Keratinocyte (primary cell): ENCODE measurements around the gene GALNT7. TPM values are rescaled to one million over a fixed set of nuclear protein-coding genes. Genes with fewer than 3 reads are reported as not detected.

Source experiments
- DNase-seq: peaks from one replicate; pipeline ENCODE4 v3.0.0-alpha.2; 2011; ENCODE audit warnings: low read depth, missing footprints, low spot score
- FAIRE-seq: peaks from 2 replicates; lab custom pipeline; 2011; peaks lifted over from hg19 to GRCh38; lab: Jason Lieb, UNC
- H2AFZ ChIP-seq: 2 replicates; pipeline ENCODE4 v1.6.0; 2012; ENCODE audit warnings: low read length, control low read depth, inconsistent platforms; ENCODE audit not compliant: control insufficient read depth
- H3K27ac ChIP-seq: 2 replicates; pipeline ENCODE4 v1.5.1; 2011; ENCODE audit warnings: low read length; ENCODE audit not compliant: control insufficient read depth, insufficient read depth
- H3K27me3 ChIP-seq: 3 replicates; pipeline ENCODE4 v1.6.0; 2011; ENCODE audit warnings: low read length; ENCODE audit not compliant: control insufficient read depth, insufficient read depth; ENCODE audit errors: extremely low read depth
- H3K36me3 ChIP-seq, 2 experiments: 2 replicates in 1 of 2; 3 replicates in 1 of 2; pipeline ENCODE4 v1.5.1; 2011; ENCODE audit warnings: low read length in 2 of 2, mild to moderate bottlenecking in 1 of 2; ENCODE audit not compliant: control insufficient read depth in 2 of 2, insufficient read depth in 2 of 2; ENCODE audit errors: extremely low read depth in 1 of 2
- H3K4me1 ChIP-seq: 3 replicates; pipeline ENCODE4 v1.5.1; 2011; ENCODE audit warnings: low read length; ENCODE audit not compliant: control insufficient read depth, insufficient read depth; ENCODE audit errors: extremely low read depth
- H3K4me2 ChIP-seq: 3 replicates; pipeline ENCODE4 v1.6.0; 2011; ENCODE audit warnings: low read depth, low read length; ENCODE audit not compliant: control insufficient read depth, insufficient read depth; ENCODE audit errors: extremely low read depth
- H3K4me3 ChIP-seq, 3 experiments: fragments of 200-600 bp in 1 of 3; sonication (generic) in 1 of 3; 2 replicates in 2 of 3; 3 replicates in 1 of 3; pipeline ENCODE4 v1.5.1; 2011 to 2016; ENCODE audit warnings: low read length in 3 of 3, mild to moderate bottlenecking in 3 of 3, control low read depth in 2 of 3, inconsistent platforms in 1 of 3, low read depth in 1 of 3, mixed read lengths in 1 of 3, mixed run types in 1 of 3, moderate library complexity in 1 of 3; ENCODE audit not compliant: control insufficient read depth in 2 of 3, insufficient read depth in 2 of 3; ENCODE audit errors: extremely low read depth in 1 of 3
- H3K79me2 ChIP-seq: 2 replicates; pipeline ENCODE4 v1.6.0; 2012; ENCODE audit warnings: low read length; ENCODE audit not compliant: control insufficient read depth, insufficient read depth
- H3K9ac ChIP-seq: 3 replicates; pipeline ENCODE4 v1.6.0; 2011; ENCODE audit warnings: low read length; ENCODE audit not compliant: control insufficient read depth, insufficient read depth; ENCODE audit errors: extremely low read depth
- H3K9me1 ChIP-seq: 3 replicates; pipeline ENCODE4 v1.6.0; 2011; ENCODE audit warnings: low read length; ENCODE audit not compliant: control insufficient read depth, insufficient read depth; ENCODE audit errors: extremely low read depth
- H3K9me3 ChIP-seq: 2 replicates; pipeline ENCODE4 v1.5.1; 2012; ENCODE audit warnings: low read depth, low read length; ENCODE audit not compliant: control insufficient read depth
- H4K20me1 ChIP-seq: 3 replicates; pipeline ENCODE4 v1.6.0; 2011; ENCODE audit warnings: low read length; ENCODE audit not compliant: control insufficient read depth, insufficient read depth; ENCODE audit errors: extremely low read depth
- EZH2 ChIP-seq: IDR thresholded peaks from one replicate; pipeline ENCODE4 v1.6.1; 2012; ENCODE audit warnings: inconsistent platforms, mild to moderate bottlenecking, low read length, moderate library complexity
- dilution Hi-C: fragments of 300-500 bp; cut with MboI; formaldehyde crosslinking; loops from one replicate; pipeline ENCODE4 v1.7.0; 2020; ENCODE audit warnings: low sequenced_read_pairs; ENCODE audit not compliant: extremely low pct_ligation_motif_present
- polyA plus RNA-seq, 5 experiments: library from polyadenylated mRNA; depleted of rRNA in 3 of 5; stranded (reverse) in 3 of 5; stranded (forward) in 1 of 5; unstranded in 1 of 5; fragments of >200 nt; gene quantifications; 1 replicate in 1 of 5; 2 replicates in 3 of 5; 3 replicates in 1 of 5; pipeline versions ENCODE4 v1.2.1 to v1.2.3, GENCODE V29; 2011 to 2012; ENCODE audit warnings: missing spikeins in 2 of 5, low read depth in 1 of 5, low replicate concordance in 1 of 5
- TF ChIP-seq, protein P1 (sequence below), 3 experiments: IDR thresholded peaks in 1 of 3; conservative IDR thresholded peaks in 1 of 3; optimal IDR thresholded peaks in 1 of 3; 2 replicates in 2 of 3; 3 replicates in 1 of 3; pipeline versions ENCODE3 to v1.5.1; 2011; ENCODE audit warnings: low read length in 3 of 3, mild to moderate bottlenecking in 3 of 3, moderate library complexity in 2 of 3, control low read depth in 1 of 3, inconsistent platforms in 1 of 3; ENCODE audit not compliant: insufficient read depth in 2 of 3; ENCODE audit errors: extremely low read depth in 1 of 3

The GALNT7 gene
- polyA plus RNA-seq, 1 donor (not counting 4 experiments of a cell fraction or from before 2014, with no cell fraction given) = 28.8 TPM

- Histone ChIP-seq H2AFZ (no peak overlapping the region), H3K4me3 (no peak overlapping the region), H3K9me1 (no peaks in the 10 kb centered on the region), H3K79me2 (no peaks in the 10 kb centered on the region), H4K20me1 (no peaks in the 10 kb centered on the region), H3K9me3 (peaks cover 5% of the 10 kb centered on the region), H3K36me3 (no peaks in the 10 kb centered on the region), H3K27ac (no peak overlapping the region), H3K27me3 (no peaks in the 10 kb centered on the region), H3K4me1 (no peaks in the 10 kb centered on the region), H3K9ac (no peak overlapping the region), H3K4me2 (no peak overlapping the region)
- DNase-seq (no peak), FAIRE-seq (no peak)
- dilution Hi-C loops = no loop called here
- TF ChIP-seq, protein P1, sequence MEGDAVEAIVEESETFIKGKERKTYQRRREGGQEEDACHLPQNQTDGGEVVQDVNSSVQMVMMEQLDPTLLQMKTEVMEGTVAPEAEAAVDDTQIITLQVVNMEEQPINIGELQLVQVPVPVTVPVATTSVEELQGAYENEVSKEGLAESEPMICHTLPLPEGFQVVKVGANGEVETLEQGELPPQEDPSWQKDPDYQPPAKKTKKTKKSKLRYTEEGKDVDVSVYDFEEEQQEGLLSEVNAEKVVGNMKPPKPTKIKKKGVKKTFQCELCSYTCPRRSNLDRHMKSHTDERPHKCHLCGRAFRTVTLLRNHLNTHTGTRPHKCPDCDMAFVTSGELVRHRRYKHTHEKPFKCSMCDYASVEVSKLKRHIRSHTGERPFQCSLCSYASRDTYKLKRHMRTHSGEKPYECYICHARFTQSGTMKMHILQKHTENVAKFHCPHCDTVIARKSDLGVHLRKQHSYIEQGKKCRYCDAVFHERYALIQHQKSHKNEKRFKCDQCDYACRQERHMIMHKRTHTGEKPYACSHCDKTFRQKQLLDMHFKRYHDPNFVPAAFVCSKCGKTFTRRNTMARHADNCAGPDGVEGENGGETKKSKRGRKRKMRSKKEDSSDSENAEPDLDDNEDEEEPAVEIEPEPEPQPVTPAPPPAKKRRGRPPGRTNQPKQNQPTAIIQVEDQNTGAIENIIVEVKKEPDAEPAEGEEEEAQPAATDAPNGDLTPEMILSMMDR (optimal IDR thresholded peaks at IDR 0.05 in 1 of 3, IDR thresholded peaks at IDR 0.05 in 1 of 3, conservative IDR thresholded peaks at IDR 0.05 in 1 of 3; ENCODE audit: extremely low read depth in 1 of 3, insufficient read depth in 2 of 3, low read length in 3 of 3) = no peak
- TF ChIP-seq EZH2 = no peak
Measured at GRCh38 chr4:173288698-173289352, 120.2 kb downstream of the GALNT7 start.

DNA sequence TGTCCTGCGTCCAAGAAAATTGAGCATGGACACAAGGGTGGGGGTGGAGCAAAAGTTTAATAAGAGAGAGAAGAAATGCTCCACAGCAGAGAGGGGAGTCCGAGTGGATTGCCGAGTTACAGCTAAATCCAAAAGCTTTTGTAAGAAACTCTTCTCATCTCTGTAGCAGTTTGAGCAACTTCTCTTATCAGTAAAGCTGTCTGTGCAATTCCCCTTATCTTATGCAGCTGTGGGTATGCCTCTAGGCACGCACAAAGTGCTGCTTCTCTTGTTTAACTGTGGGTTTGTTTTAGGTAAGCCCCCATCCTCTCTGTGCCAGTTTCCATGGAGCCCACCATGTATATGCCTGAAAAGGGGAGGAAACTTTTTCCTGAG lies 120.7 kb downstream of the GALNT7 start:
- dilution Hi-C loops = no loop called here

More for the DNA sequence above, 120.7 kb downstream of the GALNT7 start:
- no peak overlapping the region for H3K4me3 ChIP-seq
- no peaks in the 10 kb centered on the region for H3K4me1 ChIP-seq
- H3K9me3 ChIP-seq = peaks cover 5% of the 10 kb centered on the region
- no peaks in the 10 kb centered on the region for H3K79me2 ChIP-seq
- DNase-seq (no peak), FAIRE-seq (no peak)
- H3K4me2 ChIP-seq = no peak overlapping the region
- H3K9ac ChIP-seq = no peak overlapping the region
- no peaks in the 10 kb centered on the region for H3K36me3 ChIP-seq
- TF ChIP-seq, protein P1 (optimal IDR thresholded peaks at IDR 0.05 in 1 of 3, IDR thresholded peaks at IDR 0.05 in 1 of 3, conservative IDR thresholded peaks at IDR 0.05 in 1 of 3; ENCODE audit: extremely low read depth in 1 of 3, insufficient read depth in 2 of 3, low read length in 3 of 3) = no peak
- H2AFZ ChIP-seq = no peak overlapping the region
- no peaks in the 10 kb centered on the region for H4K20me1 ChIP-seq
- no peak overlapping the region for H3K27ac ChIP-seq
- H3K27me3 ChIP-seq = no peaks in the 10 kb centered on the region
- no peaks in the 10 kb centered on the region for H3K9me1 ChIP-seq
